Smooth muscle cell (in vitro differentiated cells): ENCODE measurements around the gene BMPR1B. TPM values are rescaled to one million over a fixed set of nuclear protein-coding genes. Genes with fewer than 3 reads are reported as not detected.
A peak's percentile ranks its signal among the peaks of the same experiment; 100 is the strongest.

ENCODE experiments used
- DNase-seq: peaks from one replicate; lab custom pipeline; 2025; ENCODE audit not compliant: unreplicated experiment; lab: John Stamatoyannopoulos, UW
- H2AFZ ChIP-seq: fragments of 200-600 bp; sonication (generic); 2 replicates; pipeline ENCODE4 v1.6.0; 2016; ENCODE audit warnings: antibody characterized with exemption, low read depth, mild to moderate bottlenecking
- H3F3A ChIP-seq: fragments of 200-600 bp; sonication (generic); 2 replicates; pipeline ENCODE4 v1.6.0; 2017; ENCODE audit warnings: antibody characterized with exemption, low read depth
- H3K27ac ChIP-seq: fragments of 200-600 bp; sonication (generic); 2 replicates; pipeline ENCODE4 v1.5.1; 2016; ENCODE audit warnings: low read depth, mild to moderate bottlenecking
- H3K27me3 ChIP-seq: fragments of 200-600 bp; sonication (generic); 2 replicates; pipeline ENCODE4 v1.6.1; 2016; ENCODE audit warnings: low read depth, mild to moderate bottlenecking
- H3K36me3 ChIP-seq: fragments of 200-600 bp; sonication (generic); 2 replicates; pipeline ENCODE4 v1.5.1; 2016; ENCODE audit warnings: low read depth
- H3K4me1 ChIP-seq: fragments of 200-600 bp; sonication (generic); 2 replicates; pipeline ENCODE4 v1.5.1; 2016; ENCODE audit warnings: low read depth
- H3K4me2 ChIP-seq: fragments of 200-600 bp; sonication (generic); 2 replicates; pipeline ENCODE4 v1.6.0; 2016; ENCODE audit warnings: mild to moderate bottlenecking
- H3K4me3 ChIP-seq: fragments of 200-600 bp; sonication (generic); 2 replicates; pipeline ENCODE4 v1.5.1; 2016; ENCODE audit warnings: mild to moderate bottlenecking
- H3K79me2 ChIP-seq: fragments of 200-600 bp; sonication (generic); 2 replicates; pipeline ENCODE4 v1.6.0; 2016; ENCODE audit warnings: low read depth, mild to moderate bottlenecking
- H3K9ac ChIP-seq: fragments of 200-600 bp; sonication (generic); 2 replicates; pipeline ENCODE4 v1.6.0; 2016; ENCODE audit warnings: low read depth
- H3K9me3 ChIP-seq: fragments of 200-600 bp; sonication (generic); replicated peaks from 2 replicates; pipeline ENCODE4 v1.5.1; 2016; ENCODE audit warnings: low read depth
- H4K20me1 ChIP-seq: fragments of 200-600 bp; sonication (generic); 2 replicates; pipeline ENCODE4 v1.6.0; 2016; ENCODE audit warnings: low read depth
- WGBS: methylation state at CpG from one replicate; pipeline ENCODE4 v1.1.7; 2016; ENCODE audit warnings: low lambda C conversion rate; 5-methylcytosine and 5-hydroxymethylcytosine counted together
- polyA plus RNA-seq: library from polyadenylated mRNA; unstranded; fragments of >200 nt; fragmentation: Nextera tagmentation; extraction: Ambion mirVana; gene quantifications from 2 replicates; pipeline ENCODE4 v1.2.1, GENCODE V29; 2016
- total RNA-seq: library from RNA; depleted of rRNA; stranded (reverse); fragments of >200 nt; gene quantifications from 2 replicates; pipeline ENCODE4 v1.2.3, GENCODE V29; 2014
- TF ChIP-seq, protein P1 (sequence below): fragments of 200-600 bp; sonication (generic); IDR thresholded peaks from 2 replicates; pipeline ENCODE4 v1.5.1; 2017; ENCODE audit warnings: borderline replicate concordance, mild to moderate bottlenecking, antibody characterized with exemption; ENCODE audit not compliant: insufficient read depth, poor library complexity, severe bottlenecking

Gene BMPR1B
- total and polyA plus RNA-seq, 2 experiments from 2014 or later, result 0.03 to 1.2 TPM

DNA sequence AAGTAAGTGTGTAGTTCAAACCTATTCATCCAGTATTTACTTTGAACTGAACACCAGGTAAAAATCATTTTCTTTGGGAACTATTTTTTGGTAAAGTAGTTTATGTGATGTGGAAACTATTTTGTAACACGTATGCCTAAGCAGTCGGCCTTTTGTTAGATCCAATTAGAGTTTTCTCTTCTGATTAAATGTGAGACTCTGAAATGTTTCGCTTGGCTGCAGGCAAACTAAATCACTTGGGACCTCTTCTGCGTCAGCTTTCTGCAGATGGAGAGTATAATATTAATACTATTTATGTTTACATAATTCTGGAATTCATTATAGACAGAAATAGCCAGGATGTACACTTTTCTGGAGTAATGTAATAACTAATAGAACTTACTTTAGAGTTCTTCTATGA lies 46.9 kb downstream of the BMPR1B start:
- TF ChIP-seq, protein P1, sequence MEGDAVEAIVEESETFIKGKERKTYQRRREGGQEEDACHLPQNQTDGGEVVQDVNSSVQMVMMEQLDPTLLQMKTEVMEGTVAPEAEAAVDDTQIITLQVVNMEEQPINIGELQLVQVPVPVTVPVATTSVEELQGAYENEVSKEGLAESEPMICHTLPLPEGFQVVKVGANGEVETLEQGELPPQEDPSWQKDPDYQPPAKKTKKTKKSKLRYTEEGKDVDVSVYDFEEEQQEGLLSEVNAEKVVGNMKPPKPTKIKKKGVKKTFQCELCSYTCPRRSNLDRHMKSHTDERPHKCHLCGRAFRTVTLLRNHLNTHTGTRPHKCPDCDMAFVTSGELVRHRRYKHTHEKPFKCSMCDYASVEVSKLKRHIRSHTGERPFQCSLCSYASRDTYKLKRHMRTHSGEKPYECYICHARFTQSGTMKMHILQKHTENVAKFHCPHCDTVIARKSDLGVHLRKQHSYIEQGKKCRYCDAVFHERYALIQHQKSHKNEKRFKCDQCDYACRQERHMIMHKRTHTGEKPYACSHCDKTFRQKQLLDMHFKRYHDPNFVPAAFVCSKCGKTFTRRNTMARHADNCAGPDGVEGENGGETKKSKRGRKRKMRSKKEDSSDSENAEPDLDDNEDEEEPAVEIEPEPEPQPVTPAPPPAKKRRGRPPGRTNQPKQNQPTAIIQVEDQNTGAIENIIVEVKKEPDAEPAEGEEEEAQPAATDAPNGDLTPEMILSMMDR, result no peak
- no peak overlapping the region for H3K9ac ChIP-seq
- H3F3A ChIP-seq, result no peaks in the 10 kb centered on the region
- H3K4me2 ChIP-seq, result no peak overlapping the region
- H3K4me1 ChIP-seq, result no peaks in the 10 kb centered on the region
- no peaks in the 10 kb centered on the region for H3K79me2 ChIP-seq
- DNase-seq, result no peak
- peaks cover 3% of the 10 kb centered on the region for H3K27me3 ChIP-seq
- H3K27ac ChIP-seq, result no peak overlapping the region
- 97% methylated on average over 4 of the region's 4 CpGs for WGBS
- no peaks in the 10 kb centered on the region for H4K20me1 ChIP-seq
- H3K9me3 ChIP-seq, result no peaks in the 10 kb centered on the region
- no peaks in the 10 kb centered on the region for H3K36me3 ChIP-seq
- H2AFZ ChIP-seq, result no peak overlapping the region
- no peak overlapping the region for H3K4me3 ChIP-seq

DNA sequence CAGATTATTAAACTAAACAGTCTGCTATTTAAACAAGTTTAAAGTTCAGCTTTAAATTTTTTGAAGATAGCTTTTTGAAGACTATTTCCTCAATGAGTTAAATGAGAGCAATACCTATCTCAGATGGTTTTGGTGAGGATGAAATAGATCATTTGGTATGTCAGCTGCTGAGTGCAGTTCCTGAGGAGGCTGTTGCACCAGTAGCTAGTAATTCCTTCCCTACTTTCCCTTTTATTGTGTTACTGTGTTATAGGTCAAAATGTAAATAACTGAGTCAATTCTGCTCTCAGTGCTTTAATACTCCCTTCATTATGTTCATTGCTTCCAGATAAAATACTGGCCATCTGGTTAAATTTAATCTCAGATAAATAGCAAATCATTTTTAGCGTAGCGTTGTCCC lies 48.6 kb downstream of the BMPR1B start:
- Histone ChIP-seq H3K9ac (no peak overlapping the region), H3F3A (no peaks in the 10 kb centered on the region), H3K79me2 (no peaks in the 10 kb centered on the region), H3K4me1 (no peaks in the 10 kb centered on the region), H3K9me3 (no peaks in the 10 kb centered on the region), H3K27me3 (peaks cover 9% of the 10 kb centered on the region), H3K36me3 (no peaks in the 10 kb centered on the region), H3K27ac (no peak overlapping the region), H2AFZ (peak overlapping the region; percentile 6), H3K4me2 (no peak overlapping the region), H4K20me1 (no peaks in the 10 kb centered on the region), H3K4me3 (no peak overlapping the region)
- no peak for DNase-seq
- 95% methylated on average over 2 of the region's 2 CpGs for WGBS
- TF ChIP-seq, protein P1, result no peak

DNA sequence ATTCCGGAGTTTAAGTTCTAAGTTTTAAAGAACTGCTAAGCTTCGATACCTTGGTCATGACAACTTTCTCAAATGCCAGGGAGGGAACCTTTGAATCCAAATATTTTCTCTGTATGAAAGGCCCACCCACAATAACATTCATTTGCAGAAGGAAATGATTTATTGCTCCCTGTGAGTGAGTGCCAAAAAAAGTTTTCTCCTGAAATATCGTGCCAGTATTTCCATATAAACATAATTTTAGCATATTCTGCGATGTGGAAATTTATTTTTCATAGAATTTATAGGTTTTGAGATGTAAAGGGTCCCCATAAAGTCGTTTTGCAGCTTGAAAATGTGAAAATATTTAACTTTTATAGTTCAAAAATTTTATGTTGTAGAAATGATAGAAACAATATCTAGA lies 53.9 kb downstream of the BMPR1B start:
- 82% methylated on average over 5 of the region's 5 CpGs for WGBS
- DNase-seq, result no peak
- H4K20me1 ChIP-seq, result no peaks in the 10 kb centered on the region
- no peaks in the 10 kb centered on the region for H3K9me3 ChIP-seq
- TF ChIP-seq, protein P1, result no peak
- H2AFZ ChIP-seq, result no peak overlapping the region
- H3F3A ChIP-seq, result no peaks in the 10 kb centered on the region
- H3K36me3 ChIP-seq, result no peaks in the 10 kb centered on the region
- no peaks in the 10 kb centered on the region for H3K4me1 ChIP-seq
- H3K4me3 ChIP-seq, result no peak overlapping the region
- H3K79me2 ChIP-seq, result no peaks in the 10 kb centered on the region
- H3K9ac ChIP-seq, result no peak overlapping the region
- peaks cover 24% of the 10 kb centered on the region for H3K27me3 ChIP-seq
- H3K27ac ChIP-seq, result no peak overlapping the region
- no peak overlapping the region for H3K4me2 ChIP-seq

DNA sequence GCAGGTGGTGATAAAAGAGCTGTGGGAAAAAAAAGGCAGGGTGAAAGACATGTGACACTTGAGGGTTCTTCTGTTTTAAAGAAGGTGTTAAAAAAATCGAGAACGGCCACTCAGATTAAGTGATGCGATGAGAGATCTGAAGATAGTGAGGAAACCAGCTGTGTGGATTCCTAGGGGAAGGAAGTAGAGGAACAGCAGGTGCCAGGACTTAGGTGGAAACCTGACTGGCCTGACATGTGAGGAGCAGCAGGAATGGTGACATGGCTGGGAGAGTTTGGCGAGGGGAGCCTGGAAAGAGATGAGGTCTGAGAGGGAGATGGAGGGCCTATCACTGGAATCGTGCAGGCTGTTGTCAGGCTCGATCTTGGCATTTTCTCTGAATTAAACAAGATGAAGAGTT lies 55.5 kb downstream of the BMPR1B start:
- Histone ChIP-seq H3K9me3 (no peaks in the 10 kb centered on the region), H3F3A (no peaks in the 10 kb centered on the region), H4K20me1 (no peaks in the 10 kb centered on the region), H2AFZ (no peak overlapping the region), H3K4me3 (no peak overlapping the region), H3K27me3 (peaks cover 36% of the 10 kb centered on the region), H3K9ac (no peak overlapping the region), H3K36me3 (no peaks in the 10 kb centered on the region), H3K4me1 (no peaks in the 10 kb centered on the region), H3K4me2 (no peak overlapping the region), H3K79me2 (no peaks in the 10 kb centered on the region), H3K27ac (no peak overlapping the region)
- DNase-seq, result no peak
- TF ChIP-seq, protein P1, result no peak
- 86% methylated on average over 6 of the region's 6 CpGs for WGBS
